Measurements from ENCODE around the gene AP2A2.

AP2A2 gene

GRCh38 chr11:945986-946385, 20.3 kb downstream of the AP2A2 start:
- Histone ChIP-seq H3K4me3 (ENCODE audit: low read depth in 1 of 5, low read length in 5 of 5) (no peak overlapping the region), H3K4me1 (ENCODE audit: control insufficient read depth in 5 of 5, insufficient read depth in 5 of 5, low read length in 5 of 5) (peaks cover 0 to 31% (median 20%) of the 10 kb centered on the region in 5 donors), H3K27ac (ENCODE audit: low read depth, low read length) (no peak overlapping the region), H3K9me3 (ENCODE audit: control insufficient read depth in 5 of 5, low read length in 5 of 5) (peaks cover 0 to 4% (median 0%) of the 10 kb centered on the region in 5 donors), H3K36me3 (ENCODE audit: control insufficient read depth in 5 of 5, insufficient read depth in 5 of 5, low read length in 5 of 5) (peaks cover 3 to 32% (median 14%) of the 10 kb centered on the region in 5 donors), H3K27me3 (ENCODE audit: control insufficient read depth in 5 of 5, insufficient read depth in 4 of 5, low read length in 5 of 5) (no peaks in the 10 kb centered on the region), H3K9ac (ENCODE audit: low read length in 5 of 5) (no peak overlapping the region)

DNA sequence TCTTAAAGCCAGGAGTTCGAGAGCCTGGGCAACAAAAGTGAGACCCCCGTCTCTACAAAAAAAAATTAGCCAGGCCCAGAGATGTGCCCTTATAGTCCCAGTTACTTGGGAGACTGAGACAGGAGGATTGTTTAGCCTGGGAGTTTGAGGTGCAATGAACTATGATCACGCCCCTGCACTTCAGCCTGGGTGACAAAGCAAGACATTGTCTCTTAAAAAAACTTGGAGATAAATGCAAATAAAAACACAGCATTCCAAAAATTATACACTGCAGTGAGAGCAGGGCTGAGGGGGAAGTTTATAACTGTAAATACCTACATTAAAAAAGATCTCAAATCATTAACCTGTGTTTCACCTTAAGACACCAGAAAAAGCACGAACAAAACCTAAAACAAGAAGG, 22.1 kb downstream of the AP2A2 start:
- Histone ChIP-seq H3K4me3 (ENCODE audit: low read depth in 1 of 5, low read length in 5 of 5) (no peak overlapping the region), H3K27ac (ENCODE audit: low read depth, low read length) (no peak overlapping the region), H3K36me3 (ENCODE audit: control insufficient read depth in 5 of 5, insufficient read depth in 5 of 5, low read length in 5 of 5) (peaks cover 3 to 30% (median 14%) of the 10 kb centered on the region in 5 donors), H3K9ac (ENCODE audit: low read length in 5 of 5) (no peak overlapping the region), H3K4me1 (ENCODE audit: control insufficient read depth in 5 of 5, insufficient read depth in 5 of 5, low read length in 5 of 5) (peaks cover 0 to 21% (median 10%) of the 10 kb centered on the region in 5 donors), H3K27me3 (ENCODE audit: control insufficient read depth in 5 of 5, insufficient read depth in 4 of 5, low read length in 5 of 5) (no peaks in the 10 kb centered on the region), H3K9me3 (ENCODE audit: control insufficient read depth in 5 of 5, low read length in 5 of 5) (peaks cover 0 to 4% (median 0%) of the 10 kb centered on the region in 5 donors)

- Histone ChIP-seq H3K4me1 (ENCODE audit: control insufficient read depth in 5 of 5, insufficient read depth in 5 of 5, low read length in 5 of 5) (peaks cover 0 to 21% (median 10%) of the 10 kb centered on the region in 5 donors), H3K9me3 (ENCODE audit: control insufficient read depth in 5 of 5, low read length in 5 of 5) (peaks cover 0 to 4% (median 0%) of the 10 kb centered on the region in 5 donors), H3K27me3 (ENCODE audit: control insufficient read depth in 5 of 5, insufficient read depth in 4 of 5, low read length in 5 of 5) (no peaks in the 10 kb centered on the region), H3K4me3 (ENCODE audit: low read depth in 1 of 5, low read length in 5 of 5) (no peak overlapping the region), H3K9ac (ENCODE audit: low read length in 5 of 5) (no peak overlapping the region), H3K36me3 (ENCODE audit: control insufficient read depth in 5 of 5, insufficient read depth in 5 of 5, low read length in 5 of 5) (peaks cover 3 to 12% (median 7%) of the 10 kb centered on the region in 5 donors), H3K27ac (ENCODE audit: low read depth, low read length) (no peak overlapping the region)
Measured at GRCh38 chr11:951507-951906, 25.8 kb downstream of the AP2A2 start.

DNA sequence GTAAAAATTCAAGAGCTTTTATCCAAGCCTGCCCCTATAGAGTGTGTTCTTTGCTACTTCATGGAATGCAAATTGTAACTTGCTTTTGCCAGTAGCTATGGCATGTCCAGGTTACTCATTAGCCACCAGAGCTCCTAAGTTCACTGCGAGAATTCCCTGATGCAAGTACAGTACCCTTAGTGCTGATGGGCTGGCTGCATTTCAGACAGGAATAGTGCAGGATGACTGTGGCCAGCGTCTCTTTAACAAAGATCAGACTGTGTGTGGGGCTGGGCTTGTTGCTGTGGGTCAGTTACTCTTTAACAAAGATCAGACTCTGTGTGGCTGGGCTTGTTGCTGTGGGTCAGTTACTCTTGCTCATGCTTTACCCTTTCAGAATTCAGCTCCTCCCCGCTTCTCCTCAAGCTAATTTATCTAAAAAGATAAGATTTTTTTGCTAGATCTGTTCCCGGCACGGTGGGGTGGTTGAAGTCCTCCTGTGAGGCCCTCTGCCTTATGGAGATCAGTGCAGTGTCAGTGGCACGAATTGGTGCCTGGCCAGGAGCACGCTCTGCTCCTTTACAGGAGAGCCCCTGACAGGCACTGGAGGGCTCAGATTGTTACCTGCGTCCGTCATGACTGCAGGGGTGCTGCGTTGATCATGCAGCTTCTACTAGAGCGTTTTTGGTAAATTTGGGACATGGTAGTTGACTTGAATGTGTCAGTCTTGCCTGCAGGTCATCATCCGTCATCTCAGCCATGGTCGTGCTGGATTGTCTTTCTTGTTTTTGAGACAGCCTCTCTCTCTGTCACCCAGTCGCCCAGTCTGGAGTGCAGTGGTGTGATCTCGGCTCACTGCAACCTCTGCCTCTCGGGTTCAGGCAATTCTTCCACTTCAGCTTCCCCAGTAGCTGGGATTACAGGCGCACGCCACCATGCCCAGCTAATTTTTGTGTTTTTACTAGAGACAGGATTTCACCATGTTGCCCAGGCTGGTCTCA, 27.0 kb downstream of the AP2A2 start:
- Histone ChIP-seq H3K27ac (ENCODE audit: low read depth, low read length) (no peak overlapping the region), H3K4me1 (ENCODE audit: control insufficient read depth in 5 of 5, insufficient read depth in 5 of 5, low read length in 5 of 5) (peaks cover 0 to 21% (median 10%) of the 10 kb centered on the region in 5 donors), H3K9me3 (ENCODE audit: control insufficient read depth in 5 of 5, low read length in 5 of 5) (peaks cover 0 to 4% (median 0%) of the 10 kb centered on the region in 5 donors), H3K9ac (ENCODE audit: low read length in 5 of 5) (no peak overlapping the region), H3K36me3 (ENCODE audit: control insufficient read depth in 5 of 5, insufficient read depth in 5 of 5, low read length in 5 of 5) (peaks cover 3 to 19% (median 10%) of the 10 kb centered on the region in 5 donors), H3K27me3 (ENCODE audit: control insufficient read depth in 5 of 5, insufficient read depth in 4 of 5, low read length in 5 of 5) (no peaks in the 10 kb centered on the region), H3K4me3 (ENCODE audit: low read depth in 1 of 5, low read length in 5 of 5) (no peak overlapping the region)

DNA sequence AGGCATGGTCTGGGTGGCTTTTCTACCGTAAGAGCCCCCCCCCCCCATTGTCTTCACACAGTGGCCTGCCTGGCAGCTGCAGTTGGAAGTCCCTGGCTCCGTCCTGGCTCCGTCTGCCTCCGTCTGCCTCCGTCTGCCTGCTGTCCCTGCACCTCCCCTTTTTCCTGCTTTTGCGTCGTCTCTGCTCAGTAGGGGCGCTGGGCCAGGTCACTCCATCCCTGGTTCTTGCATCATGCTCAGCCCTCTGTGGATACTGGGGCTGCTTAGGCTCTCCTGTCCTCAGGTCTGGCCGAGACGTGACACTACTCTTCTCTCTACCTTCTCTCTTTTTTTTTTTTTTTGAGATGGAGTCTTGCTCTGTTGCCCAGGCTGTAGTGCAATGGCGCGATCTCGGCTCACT, 27.8 kb downstream of the AP2A2 start:
- Histone ChIP-seq H3K27me3 (ENCODE audit: control insufficient read depth in 5 of 5, insufficient read depth in 4 of 5, low read length in 5 of 5) (no peaks in the 10 kb centered on the region), H3K9ac (ENCODE audit: low read length in 5 of 5) (no peak overlapping the region), H3K4me3 (ENCODE audit: low read depth in 1 of 5, low read length in 5 of 5) (no peak overlapping the region), H3K9me3 (ENCODE audit: control insufficient read depth in 5 of 5, low read length in 5 of 5) (peaks cover 0 to 4% (median 0%) of the 10 kb centered on the region in 5 donors), H3K27ac (ENCODE audit: low read depth, low read length) (no peak overlapping the region), H3K4me1 (ENCODE audit: control insufficient read depth in 5 of 5, insufficient read depth in 5 of 5, low read length in 5 of 5) (peaks cover 0 to 21% (median 10%) of the 10 kb centered on the region in 5 donors), H3K36me3 (ENCODE audit: control insufficient read depth in 5 of 5, insufficient read depth in 5 of 5, low read length in 5 of 5) (peaks cover 3 to 24% (median 10%) of the 10 kb centered on the region in 5 donors)

DNA sequence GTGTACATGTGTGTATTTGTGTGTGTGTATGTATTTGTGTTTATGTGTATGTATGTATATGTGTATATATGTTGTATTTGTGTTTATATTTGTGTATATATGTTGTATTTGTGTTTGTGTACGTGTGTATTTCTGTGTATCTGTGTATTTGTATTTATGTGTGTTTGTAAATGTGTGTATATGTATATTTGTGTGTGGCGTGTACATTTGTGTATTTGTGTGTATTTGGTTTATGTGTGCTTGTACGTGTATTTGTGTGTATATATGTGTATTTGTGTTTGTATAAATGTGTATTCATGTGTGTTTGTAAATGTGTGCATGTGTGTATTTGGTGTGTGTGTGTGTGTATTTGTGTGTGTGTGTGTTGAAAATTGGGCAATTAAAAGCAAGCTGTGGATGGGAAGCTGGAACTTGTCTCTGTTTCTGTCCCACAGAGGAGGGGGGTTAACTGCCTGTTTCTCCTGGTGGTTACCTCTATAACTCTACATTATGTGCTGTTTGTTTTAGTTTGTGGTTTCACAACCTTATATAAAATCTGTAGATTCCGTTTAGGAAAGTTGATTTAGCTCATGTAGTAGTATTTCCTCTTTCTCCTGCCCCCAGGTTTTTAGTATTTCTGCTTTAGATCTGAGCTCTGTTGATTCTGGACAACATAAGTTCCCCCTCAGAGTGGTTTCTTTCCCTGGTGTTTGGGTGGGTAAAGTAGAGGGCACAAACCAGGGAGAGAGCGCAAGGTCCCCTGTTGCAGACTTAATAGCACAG, 28.9 kb downstream of the AP2A2 start:
- H3K27me3 ChIP-seq (ENCODE audit: control insufficient read depth in 5 of 5, insufficient read depth in 4 of 5, low read length in 5 of 5), result no peaks in the 10 kb centered on the region
- H3K4me1 ChIP-seq (ENCODE audit: control insufficient read depth in 5 of 5, insufficient read depth in 5 of 5, low read length in 5 of 5), result peaks cover 0 to 21% (median 10%) of the 10 kb centered on the region in 5 donors
- H3K27ac ChIP-seq (ENCODE audit: low read depth, low read length), result no peak overlapping the region
- peaks cover 3 to 19% (median 10%) of the 10 kb centered on the region in 5 donors for H3K36me3 ChIP-seq (ENCODE audit: control insufficient read depth in 5 of 5, insufficient read depth in 5 of 5, low read length in 5 of 5)
- no peak overlapping the region for H3K9ac ChIP-seq (ENCODE audit: low read length in 5 of 5)
- H3K9me3 ChIP-seq (ENCODE audit: control insufficient read depth in 5 of 5, low read length in 5 of 5), result peaks cover 0 to 4% (median 0%) of the 10 kb centered on the region in 5 donors
- H3K4me3 ChIP-seq (ENCODE audit: low read depth in 1 of 5, low read length in 5 of 5), result no peak overlapping the region

DNA sequence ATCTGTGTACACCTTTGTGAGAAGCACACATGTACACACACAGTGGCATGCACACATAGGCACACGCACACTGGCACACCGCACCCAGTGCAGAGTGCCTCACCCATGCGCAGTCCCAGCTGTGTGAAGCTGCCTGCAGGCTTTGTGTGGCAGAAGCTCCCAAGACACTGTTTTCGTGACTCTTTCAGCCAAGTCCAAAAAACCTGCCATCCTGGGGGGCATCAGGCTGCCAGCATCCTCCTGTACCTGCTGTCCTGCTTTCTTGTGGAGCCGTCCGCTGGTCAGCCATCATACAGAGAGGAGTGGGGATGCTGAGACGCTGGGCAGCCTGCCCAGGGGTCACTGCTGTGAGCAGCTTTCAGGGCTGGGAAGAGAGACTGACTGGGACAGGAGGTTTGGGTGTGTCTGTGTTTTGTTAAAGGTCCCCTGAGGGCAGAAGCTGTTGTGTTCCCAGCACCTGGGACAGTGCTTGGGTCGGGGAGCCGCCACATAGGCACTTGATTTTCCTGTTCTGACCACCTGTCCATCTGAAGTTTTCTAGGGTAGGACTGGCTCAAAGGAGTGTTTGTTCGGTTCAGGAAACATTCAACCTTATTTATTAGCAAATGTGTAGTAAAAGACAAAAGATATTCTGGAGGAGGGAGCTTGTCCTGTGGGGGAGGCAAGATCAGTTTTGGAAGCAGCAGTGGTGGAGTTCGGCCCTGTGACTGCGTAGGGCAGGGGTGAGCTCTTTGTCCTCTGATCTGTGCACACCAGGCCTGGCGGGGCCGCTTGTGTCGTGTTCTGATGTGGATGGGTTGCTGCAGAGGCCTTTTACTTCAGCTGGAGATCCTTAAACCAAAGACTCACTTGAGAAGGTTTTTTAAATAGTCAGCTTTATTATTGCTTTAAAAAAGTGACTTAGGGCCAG, 29.7 kb downstream of the AP2A2 start:
- no peak overlapping the region for H3K27ac ChIP-seq (ENCODE audit: low read depth, low read length)
- peaks cover 0 to 21% (median 10%) of the 10 kb centered on the region in 5 donors for H3K4me1 ChIP-seq (ENCODE audit: control insufficient read depth in 5 of 5, insufficient read depth in 5 of 5, low read length in 5 of 5)
- no peak overlapping the region for H3K9ac ChIP-seq (ENCODE audit: low read length in 5 of 5)

GRCh38 chr11:957212-957920, 31.7 kb downstream of the AP2A2 start:
- Histone ChIP-seq H3K27me3 (ENCODE audit: control insufficient read depth in 5 of 5, insufficient read depth in 4 of 5, low read length in 5 of 5) (no peaks in the 10 kb centered on the region), H3K36me3 (ENCODE audit: control insufficient read depth in 5 of 5, insufficient read depth in 5 of 5, low read length in 5 of 5) (peaks cover 0 to 42% (median 29%) of the 10 kb centered on the region in 5 donors), H3K9me3 (ENCODE audit: control insufficient read depth in 5 of 5, low read length in 5 of 5) (no peaks in the 10 kb centered on the region), H3K4me1 (ENCODE audit: control insufficient read depth in 5 of 5, insufficient read depth in 5 of 5, low read length in 5 of 5) (peaks cover 0 to 21% (median 10%) of the 10 kb centered on the region in 5 donors), H3K9ac (ENCODE audit: low read length in 5 of 5) (no peak overlapping the region), H3K4me3 (ENCODE audit: low read depth in 1 of 5, low read length in 5 of 5) (no peak overlapping the region), H3K27ac (ENCODE audit: low read depth, low read length) (no peak overlapping the region)

More for the DNA sequence above, 29.7 kb downstream of the AP2A2 start:
- no peaks in the 10 kb centered on the region for H3K9me3 ChIP-seq (ENCODE audit: control insufficient read depth in 5 of 5, low read length in 5 of 5)
- no peak overlapping the region for H3K4me3 ChIP-seq (ENCODE audit: low read depth in 1 of 5, low read length in 5 of 5)
- no peaks in the 10 kb centered on the region for H3K27me3 ChIP-seq (ENCODE audit: control insufficient read depth in 5 of 5, insufficient read depth in 4 of 5, low read length in 5 of 5)
- H3K36me3 ChIP-seq (ENCODE audit: control insufficient read depth in 5 of 5, insufficient read depth in 5 of 5, low read length in 5 of 5), result peaks cover 0 to 26% (median 16%) of the 10 kb centered on the region in 5 donors

GRCh38 chr11:958101-958500, 32.4 kb downstream of the AP2A2 start:
- no peaks in the 10 kb centered on the region for H3K9me3 ChIP-seq (ENCODE audit: control insufficient read depth in 5 of 5, low read length in 5 of 5)
- no peak overlapping the region for H3K27ac ChIP-seq (ENCODE audit: low read depth, low read length)
- no peaks in the 10 kb centered on the region for H3K27me3 ChIP-seq (ENCODE audit: control insufficient read depth in 5 of 5, insufficient read depth in 4 of 5, low read length in 5 of 5)
- H3K9ac ChIP-seq (ENCODE audit: low read length in 5 of 5), result no peak overlapping the region
- H3K4me1 ChIP-seq (ENCODE audit: control insufficient read depth in 5 of 5, insufficient read depth in 5 of 5, low read length in 5 of 5), result peaks cover 0 to 21% (median 10%) of the 10 kb centered on the region in 5 donors
- no peak overlapping the region for H3K4me3 ChIP-seq (ENCODE audit: low read depth in 1 of 5, low read length in 5 of 5)
- H3K36me3 ChIP-seq (ENCODE audit: control insufficient read depth in 5 of 5, insufficient read depth in 5 of 5, low read length in 5 of 5), result peaks cover 0 to 47% (median 32%) of the 10 kb centered on the region in 5 donors

Measured in subcutaneous abdominal adipose tissue (tissue), 5 donors.